OCI-LY3 (cell line): ENCODE data around the gene PDE3A.

Experiments used
- EZH2phosphoT487 ChIP-seq: fragments of 200-600 bp; shearing (Covaris generic); IDR thresholded peaks from 2 replicates; pipeline ENCODE4 v1.6.1; 2018; ENCODE audit warnings: antibody characterized with exemption, mixed run types, low read depth
- TF ChIP-seq, protein P1 (sequence below): fragments of 200-600, 300-600 bp; sonication (generic); IDR thresholded peaks from 2 replicates; pipeline ENCODE4 v1.5.1; 2014; ENCODE audit warnings: antibody characterized with exemption, low read length, low read depth

DNA sequence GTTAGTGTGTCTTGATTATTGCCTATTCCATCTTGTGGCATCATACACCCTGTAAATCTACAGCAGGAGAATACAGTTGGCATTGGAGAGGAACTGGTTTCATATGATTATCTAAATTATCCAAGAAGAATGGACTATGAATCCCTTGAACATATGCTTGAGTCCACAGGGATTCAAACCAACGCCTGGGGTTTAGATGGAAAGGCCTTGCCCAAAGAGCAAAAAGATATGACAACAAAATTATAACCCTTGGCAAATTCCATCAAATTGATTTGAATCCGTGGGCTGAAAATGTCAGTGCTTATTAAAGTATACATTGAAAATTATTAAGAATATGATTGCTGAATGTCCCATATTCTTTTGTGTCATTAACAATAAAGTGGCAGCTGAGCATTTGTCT is 108.2 kb downstream of the PDE3A start:
- TF ChIP-seq, protein P1, sequence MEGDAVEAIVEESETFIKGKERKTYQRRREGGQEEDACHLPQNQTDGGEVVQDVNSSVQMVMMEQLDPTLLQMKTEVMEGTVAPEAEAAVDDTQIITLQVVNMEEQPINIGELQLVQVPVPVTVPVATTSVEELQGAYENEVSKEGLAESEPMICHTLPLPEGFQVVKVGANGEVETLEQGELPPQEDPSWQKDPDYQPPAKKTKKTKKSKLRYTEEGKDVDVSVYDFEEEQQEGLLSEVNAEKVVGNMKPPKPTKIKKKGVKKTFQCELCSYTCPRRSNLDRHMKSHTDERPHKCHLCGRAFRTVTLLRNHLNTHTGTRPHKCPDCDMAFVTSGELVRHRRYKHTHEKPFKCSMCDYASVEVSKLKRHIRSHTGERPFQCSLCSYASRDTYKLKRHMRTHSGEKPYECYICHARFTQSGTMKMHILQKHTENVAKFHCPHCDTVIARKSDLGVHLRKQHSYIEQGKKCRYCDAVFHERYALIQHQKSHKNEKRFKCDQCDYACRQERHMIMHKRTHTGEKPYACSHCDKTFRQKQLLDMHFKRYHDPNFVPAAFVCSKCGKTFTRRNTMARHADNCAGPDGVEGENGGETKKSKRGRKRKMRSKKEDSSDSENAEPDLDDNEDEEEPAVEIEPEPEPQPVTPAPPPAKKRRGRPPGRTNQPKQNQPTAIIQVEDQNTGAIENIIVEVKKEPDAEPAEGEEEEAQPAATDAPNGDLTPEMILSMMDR: no peak
- no peak for TF ChIP-seq EZH2phosphoT487
